NT2/D1 (cell line): ENCODE results near the gene MAML2.

Source experiments
- DNase-seq: peaks from one replicate; pipeline ENCODE4 v3.0.0-alpha.2; 2011; ENCODE audit warnings: low read depth, low spot score
- H3K27me3 ChIP-seq: 2 replicates; pipeline ENCODE4 v1.6.0; 2011; ENCODE audit warnings: mild to moderate bottlenecking; ENCODE audit not compliant: insufficient read length, insufficient read depth
- H3K36me3 ChIP-seq: 2 replicates; pipeline ENCODE4 v1.6.1; 2011; ENCODE audit warnings: mild to moderate bottlenecking, low read length, mixed read lengths; ENCODE audit not compliant: insufficient read depth, insufficient read length
- H3K4me1 ChIP-seq: 2 replicates; pipeline ENCODE4 v1.5.1; 2011; ENCODE audit not compliant: insufficient read depth, insufficient read length
- H3K4me3 ChIP-seq: 2 replicates; pipeline ENCODE4 v1.5.1; 2011; ENCODE audit warnings: low read depth; ENCODE audit not compliant: insufficient read length
- H3K9ac ChIP-seq: 2 replicates; pipeline ENCODE4 v1.6.0; 2011; ENCODE audit warnings: low read depth; ENCODE audit not compliant: insufficient read length
- H3K9me3 ChIP-seq: 2 replicates; pipeline ENCODE4 v1.5.1; 2011; ENCODE audit warnings: mild to moderate bottlenecking, low read length; ENCODE audit not compliant: insufficient read depth
- SUZ12 ChIP-seq: IDR thresholded peaks from 2 replicates; pipeline ENCODE4 v1.6.1; 2011; ENCODE audit not compliant: insufficient read length, insufficient read depth; ENCODE audit errors: extremely low read depth
- YY1 ChIP-seq: IDR thresholded peaks from 2 replicates; pipeline ENCODE4 v1.6.1; 2011; ENCODE audit not compliant: insufficient read length, insufficient read depth
- ZNF274 ChIP-seq: IDR thresholded peaks from 2 replicates; pipeline ENCODE4 v1.6.1; 2011; ENCODE audit warnings: mild to moderate bottlenecking, low read depth, low read length

The MAML2 gene

GRCh38 chr11:96035740-96036078, 307.3 kb downstream of the MAML2 start:
- no peak for DNase-seq
- Histone ChIP-seq H3K27me3 (no peaks in the 10 kb centered on the region), H3K36me3 (no peaks in the 10 kb centered on the region), H3K4me1 (no peaks in the 10 kb centered on the region), H3K4me3 (no peak overlapping the region), H3K9ac (no peak overlapping the region), H3K9me3 (no peaks in the 10 kb centered on the region)
- TF ChIP-seq SUZ12 (no peak), ZNF274 (no peak), YY1 (no peak)

GRCh38 chr11:96035031-96035739, 307.8 kb downstream of the MAML2 start:
- Histone ChIP-seq H3K27me3 (no peaks in the 10 kb centered on the region), H3K9ac (no peak overlapping the region), H3K36me3 (no peaks in the 10 kb centered on the region), H3K4me3 (no peak overlapping the region), H3K9me3 (no peaks in the 10 kb centered on the region), H3K4me1 (no peaks in the 10 kb centered on the region)
- TF ChIP-seq SUZ12, result no peak
- TF ChIP-seq ZNF274, result no peak
- no peak for TF ChIP-seq YY1
- DNase-seq, result no peak

DNA sequence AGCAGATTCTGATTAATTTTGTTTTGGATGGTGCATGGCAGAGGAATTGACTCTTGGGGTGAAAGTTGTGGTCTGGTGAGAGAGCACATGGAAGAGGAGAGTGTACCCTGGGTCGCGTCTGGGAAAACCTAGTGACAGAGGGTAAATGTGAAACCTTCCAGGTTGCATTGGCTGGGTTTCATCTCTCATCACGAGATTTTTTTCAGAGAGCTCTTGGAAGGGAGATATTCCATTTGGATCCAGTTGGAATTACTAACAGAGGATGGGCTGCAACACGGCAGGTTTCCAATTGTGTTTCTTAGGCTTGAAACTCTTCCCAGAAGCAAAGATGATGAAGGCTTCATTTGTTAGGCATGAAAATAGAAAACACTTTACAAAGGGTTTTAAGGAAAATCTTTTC, 309.4 kb downstream of the MAML2 start:
- no peak for TF ChIP-seq SUZ12
- TF ChIP-seq ZNF274, result no peak
- no peak for TF ChIP-seq YY1
- no peak overlapping the region for H3K4me3 ChIP-seq
- no peaks in the 10 kb centered on the region for H3K27me3 ChIP-seq
- H3K9me3 ChIP-seq, result no peaks in the 10 kb centered on the region
- no peaks in the 10 kb centered on the region for H3K36me3 ChIP-seq
- no peak overlapping the region for H3K9ac ChIP-seq
- H3K4me1 ChIP-seq, result no peaks in the 10 kb centered on the region
- no peak for DNase-seq

DNA sequence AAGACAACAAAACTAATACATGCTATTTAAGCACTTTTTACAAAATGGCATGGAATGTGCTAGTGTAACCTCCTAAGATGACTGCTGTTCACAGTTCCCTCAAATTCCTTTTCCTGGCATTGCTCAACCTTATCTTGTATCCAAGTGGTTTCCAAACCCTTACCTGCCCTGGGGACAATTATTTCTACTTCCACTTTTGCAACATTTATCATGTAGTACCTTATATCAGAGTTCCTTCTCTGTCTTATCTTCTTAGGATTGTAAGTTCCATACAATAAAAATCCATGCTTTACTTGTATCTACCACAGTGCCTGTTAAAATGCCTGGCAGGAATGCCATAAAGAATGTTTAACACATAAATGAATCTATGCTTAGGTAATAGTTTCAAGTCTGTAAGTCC, 309.9 kb downstream of the MAML2 start:
- TF ChIP-seq ZNF274, result no peak
- no peak for TF ChIP-seq SUZ12
- TF ChIP-seq YY1, result no peak
- no peak overlapping the region for H3K9ac ChIP-seq

GRCh38 chr11:96028746-96029145, 314.2 kb downstream of the MAML2 start:
- no peak overlapping the region for H3K4me3 ChIP-seq
- no peaks in the 10 kb centered on the region for H3K27me3 ChIP-seq
- no peaks in the 10 kb centered on the region for H3K36me3 ChIP-seq
- H3K9ac ChIP-seq, result no peak overlapping the region
- DNase-seq, result no peak
- H3K9me3 ChIP-seq, result no peaks in the 10 kb centered on the region
- H3K4me1 ChIP-seq, result no peaks in the 10 kb centered on the region
- TF ChIP-seq YY1, result no peak
- no peak for TF ChIP-seq ZNF274
- TF ChIP-seq SUZ12, result no peak

More for the DNA sequence above, 309.9 kb downstream of the MAML2 start:
- Histone ChIP-seq H3K9me3 (no peaks in the 10 kb centered on the region), H3K27me3 (no peaks in the 10 kb centered on the region), H3K36me3 (no peaks in the 10 kb centered on the region), H3K4me1 (no peaks in the 10 kb centered on the region), H3K4me3 (no peak overlapping the region)
- no peak for DNase-seq

DNA sequence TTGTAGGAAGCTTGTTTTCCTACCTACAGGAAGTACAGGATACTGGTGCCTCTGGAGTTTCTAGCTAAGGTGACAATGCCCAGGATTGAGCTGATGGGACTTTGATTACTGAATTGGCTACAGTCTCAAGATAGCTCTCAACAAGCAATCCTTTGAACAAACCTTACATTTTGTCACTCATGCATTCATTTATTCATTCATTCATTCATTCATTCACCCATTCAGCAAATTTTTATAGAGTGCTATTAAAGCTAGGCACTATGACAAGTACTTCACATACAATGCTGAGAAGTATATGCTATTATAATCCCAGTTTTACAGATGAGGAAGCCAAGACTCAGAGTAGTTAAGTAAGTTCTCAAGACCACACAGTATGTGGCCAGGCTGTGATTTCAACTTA, 316.0 kb downstream of the MAML2 start:
- DNase-seq, result no peak
- H3K27me3 ChIP-seq, result no peaks in the 10 kb centered on the region
- no peak overlapping the region for H3K9ac ChIP-seq
- no peak overlapping the region for H3K4me3 ChIP-seq
- H3K36me3 ChIP-seq, result no peaks in the 10 kb centered on the region
- TF ChIP-seq ZNF274, result no peak
- no peak for TF ChIP-seq SUZ12
- TF ChIP-seq YY1, result no peak
- no peaks in the 10 kb centered on the region for H3K4me1 ChIP-seq
- no peaks in the 10 kb centered on the region for H3K9me3 ChIP-seq

- TF ChIP-seq ZNF274 (no peak), YY1 (no peak), SUZ12 (no peak)
- H3K9ac ChIP-seq, result no peak overlapping the region
Measured at GRCh38 chr11:96026310-96026709, 316.7 kb downstream of the MAML2 start.

DNA sequence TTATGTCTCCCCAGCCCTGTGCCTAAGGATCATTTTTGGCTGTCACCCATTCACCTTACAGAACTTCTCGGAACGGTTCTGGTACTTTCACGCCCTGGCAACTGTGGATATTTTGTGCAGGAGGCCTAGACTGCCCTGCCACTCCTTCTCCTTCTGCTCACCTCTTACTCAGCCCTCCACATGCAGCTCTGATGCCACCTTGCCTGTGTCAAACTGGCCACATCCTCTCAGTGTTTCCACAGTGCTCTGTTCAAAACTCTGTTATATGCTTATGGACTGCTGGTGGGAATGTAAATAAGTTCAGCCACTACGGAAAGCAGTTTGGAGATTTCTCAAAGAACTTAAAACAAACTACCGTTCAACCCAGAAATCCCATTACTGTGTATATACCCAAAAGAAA, 318.3 kb downstream of the MAML2 start:
- TF ChIP-seq YY1 (no peak), ZNF274 (no peak), SUZ12 (no peak)
- no peaks in the 10 kb centered on the region for H3K4me1 ChIP-seq

More at GRCh38 chr11:96026310-96026709, 316.7 kb downstream of the MAML2 start:
- no peaks in the 10 kb centered on the region for H3K36me3 ChIP-seq
- no peaks in the 10 kb centered on the region for H3K9me3 ChIP-seq
- no peak for DNase-seq
- no peaks in the 10 kb centered on the region for H3K27me3 ChIP-seq
- no peak overlapping the region for H3K4me3 ChIP-seq
- no peaks in the 10 kb centered on the region for H3K4me1 ChIP-seq

More for the DNA sequence above, 318.3 kb downstream of the MAML2 start:
- Histone ChIP-seq H3K4me3 (no peak overlapping the region), H3K36me3 (no peaks in the 10 kb centered on the region), H3K9me3 (no peaks in the 10 kb centered on the region), H3K27me3 (no peaks in the 10 kb centered on the region), H3K9ac (no peak overlapping the region)
- no peak for DNase-seq
